Erythroblast (primary cell): ENCODE results near the gene GPR55.
"Not testable (repeated sequence)": the region's sequence is repeated elsewhere in the genome, so short reads cannot be mapped to it uniquely, and the experiment has no call there.

Experiments used
- DNase-seq, 2 experiments: peaks; one replicate each; lab custom pipeline; 2025; lab: John Stamatoyannopoulos, UW
- GATA1 ChIP-seq: IDR thresholded peaks from 2 replicates; pipeline ENCODE4 v1.6.1; 2011; ENCODE audit warnings: low read depth, mild to moderate bottlenecking, control low read depth, low read length, moderate library complexity
- POLR2A ChIP-seq: IDR thresholded peaks from 2 replicates; pipeline ENCODE4 v1.6.1; 2011; ENCODE audit warnings: mild to moderate bottlenecking, low read length

The GPR55 gene, protein sequence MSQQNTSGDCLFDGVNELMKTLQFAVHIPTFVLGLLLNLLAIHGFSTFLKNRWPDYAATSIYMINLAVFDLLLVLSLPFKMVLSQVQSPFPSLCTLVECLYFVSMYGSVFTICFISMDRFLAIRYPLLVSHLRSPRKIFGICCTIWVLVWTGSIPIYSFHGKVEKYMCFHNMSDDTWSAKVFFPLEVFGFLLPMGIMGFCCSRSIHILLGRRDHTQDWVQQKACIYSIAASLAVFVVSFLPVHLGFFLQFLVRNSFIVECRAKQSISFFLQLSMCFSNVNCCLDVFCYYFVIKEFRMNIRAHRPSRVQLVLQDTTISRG

GRCh38 chr2:230924470-230925341 is at the start of gene GPR55:
Gene GPR55, minus strand, starts transcription at chr2:230925242. Its CDS starts 14,280 bp downstream, at chr2:230910962.
- no peak for DNase-seq

GRCh38 chr2:230974096-230974913 is 49.3 kb upstream of the GPR55 start:
- DNase-seq: no peak
- TF ChIP-seq POLR2A (no peak), GATA1 (no peak)

More at GRCh38 chr2:230924470-230925341, at the start of gene GPR55:
- no peak for TF ChIP-seq GATA1
- TF ChIP-seq POLR2A: no peak

DNA sequence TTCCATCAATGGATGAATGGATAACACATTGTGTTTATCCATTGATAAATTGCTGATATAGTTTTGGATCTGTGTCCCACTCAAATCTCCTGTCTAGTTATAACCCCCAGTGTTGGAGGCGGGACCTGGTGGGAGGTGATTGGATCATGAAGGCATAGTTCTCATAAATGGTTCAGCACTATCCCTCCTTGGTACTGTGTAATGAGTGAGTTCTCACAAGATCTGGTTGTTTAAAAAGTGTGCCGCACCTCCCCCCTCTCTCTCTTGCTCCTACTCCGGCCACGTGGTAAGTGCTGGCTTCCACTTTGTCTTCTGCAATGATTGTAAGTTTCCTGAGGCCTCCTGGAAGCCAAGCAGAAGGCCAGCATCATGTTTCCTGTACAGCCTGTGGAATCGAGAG is 47.0 kb upstream of the GPR55 start:
- TF ChIP-seq POLR2A (no peak), GATA1 (no peak)
- DNase-seq: no peak

GRCh38 chr2:230969659-230970015 is 44.6 kb upstream of the GPR55 start:
- DNase-seq: no peak
- no peak for TF ChIP-seq GATA1
- TF ChIP-seq POLR2A: no peak

- no peak for TF ChIP-seq POLR2A
- no peak for TF ChIP-seq GATA1
- DNase-seq: no peak
These were observed 44.0 kb upstream of the GPR55 start for GRCh38 chr2:230968921-230969658.

DNA sequence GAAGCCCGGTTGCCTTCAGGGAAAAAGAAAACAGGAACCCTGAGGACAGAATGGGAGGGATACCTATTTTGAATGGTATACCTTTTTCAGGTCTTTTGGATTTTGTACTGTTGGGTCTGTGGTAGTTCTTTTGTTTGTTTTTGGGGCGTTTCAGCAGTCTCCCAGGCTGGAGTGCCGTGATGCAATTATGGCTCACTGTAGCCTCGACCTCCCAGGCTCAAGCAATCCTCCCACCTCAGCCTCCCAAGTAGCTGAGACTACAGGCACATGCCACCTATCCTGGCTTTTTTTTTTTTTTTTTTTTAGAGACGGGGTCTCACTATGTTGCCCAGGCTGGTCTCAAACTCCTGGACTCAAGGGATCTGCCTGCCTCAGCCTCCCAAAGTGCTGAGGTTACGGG is 43.3 kb upstream of the GPR55 start:
- DNase-seq: not testable (repeated sequence)

DNA sequence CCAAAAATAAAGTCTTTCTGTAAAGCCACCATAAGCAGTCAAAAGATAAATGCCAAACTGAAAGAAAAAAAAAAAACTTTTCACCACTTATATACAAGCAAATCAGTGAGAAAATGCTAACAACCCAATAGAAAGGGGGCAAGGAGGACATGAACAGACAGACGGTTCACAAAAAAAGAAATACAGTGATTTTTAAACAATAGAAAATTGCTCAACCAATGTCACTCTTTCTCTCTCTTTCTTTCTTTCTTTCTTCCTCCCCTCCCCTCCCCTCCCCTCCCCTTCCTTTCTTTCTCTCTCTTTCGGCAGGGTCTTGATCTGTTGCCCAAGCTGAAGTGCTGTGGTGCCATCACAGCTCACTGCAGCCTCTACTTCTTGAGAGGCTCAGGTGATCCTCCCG is 42.1 kb upstream of the GPR55 start:
- no peak for DNase-seq
- TF ChIP-seq POLR2A (no peak), GATA1 (no peak)

DNA sequence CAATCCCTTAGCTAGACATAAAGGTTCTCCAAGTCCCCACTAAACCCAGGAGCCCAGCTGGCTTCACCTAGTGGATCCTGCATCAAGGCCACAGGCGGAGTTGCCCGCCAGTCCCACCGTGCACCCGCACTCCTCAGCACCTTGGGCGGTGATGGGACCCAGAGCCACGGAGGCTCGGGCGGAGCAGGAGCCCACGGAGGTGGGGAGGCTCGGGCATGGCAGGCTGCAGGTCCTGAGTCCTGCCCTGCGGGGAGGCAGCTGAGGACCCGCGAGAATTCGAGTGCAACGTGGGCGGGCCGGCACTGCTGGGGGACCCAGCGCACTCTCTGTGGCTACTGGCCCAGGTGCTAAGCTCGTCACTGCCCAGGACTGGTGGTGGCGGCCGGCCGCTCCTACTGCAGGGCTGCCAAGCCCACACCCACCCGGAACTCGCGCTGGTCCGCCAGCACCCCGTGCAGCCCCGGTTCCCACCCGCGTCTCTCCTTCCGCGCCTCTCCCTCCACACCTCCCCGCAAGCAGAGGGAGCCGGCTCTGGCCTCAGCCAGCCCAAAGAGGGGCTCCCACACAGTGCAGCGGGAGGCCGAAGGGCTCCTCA is 39.2 kb upstream of the GPR55 start:
- DNase-seq: no peak
- TF ChIP-seq POLR2A (no peak), GATA1 (no peak)

DNA sequence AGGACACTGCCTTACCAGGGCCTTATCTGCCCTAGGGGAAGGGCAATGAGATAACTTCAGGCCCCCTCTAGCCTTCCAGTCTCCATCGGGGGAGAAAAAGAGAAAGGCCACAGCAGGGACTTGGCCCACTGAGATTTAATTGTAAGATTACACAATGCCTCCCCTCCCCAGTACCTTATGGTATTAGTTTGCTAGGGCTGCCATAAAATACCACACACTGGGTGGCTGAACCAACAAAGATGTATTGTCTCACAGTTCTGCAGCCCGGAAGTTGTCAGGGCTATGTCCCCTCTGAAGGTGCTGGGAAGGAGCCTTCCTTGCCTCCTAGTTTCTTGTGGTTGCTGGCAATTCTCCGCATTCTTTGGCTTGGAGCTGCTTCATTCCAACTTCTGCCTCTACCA is 36.0 kb upstream of the GPR55 start:
- TF ChIP-seq GATA1 (no peak), POLR2A (no peak)
- DNase-seq: no peak

DNA sequence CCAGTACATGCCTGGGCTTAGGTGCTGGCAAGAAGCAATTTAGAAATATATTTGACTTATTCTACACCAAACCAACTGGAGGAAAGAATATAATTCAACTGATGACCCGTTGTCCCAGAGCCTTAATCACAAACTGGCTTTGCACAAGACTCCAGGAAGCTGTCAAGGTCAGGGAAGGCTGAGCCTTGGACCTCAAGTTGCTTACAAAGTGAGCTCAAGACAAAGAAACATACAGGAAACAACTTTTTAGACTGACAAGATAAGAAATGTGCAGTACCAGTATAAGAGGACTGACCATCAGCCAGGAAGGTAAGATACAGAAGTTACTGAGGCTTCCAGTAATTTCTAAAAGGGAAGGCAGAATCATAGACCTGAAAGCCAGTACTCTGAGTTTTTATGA is 35.0 kb upstream of the GPR55 start:
- TF ChIP-seq GATA1 (no peak), POLR2A (no peak)

GRCh38 chr2:230958820-230959756 is 34.0 kb upstream of the GPR55 start:
- no peak for DNase-seq
- TF ChIP-seq POLR2A (no peak), GATA1 (no peak)

More for the DNA sequence above, 35.0 kb upstream of the GPR55 start:
- DNase-seq: no peak

GRCh38 chr2:230957756-230958391 is 32.8 kb upstream of the GPR55 start:
- no peak for DNase-seq
- no peak for TF ChIP-seq GATA1
- no peak for TF ChIP-seq POLR2A
